Breast epithelium (tissue), 4 donors: Measurements from ENCODE around the gene EIF2B2. TPM values are rescaled to one million over a fixed set of nuclear protein-coding genes. Genes with fewer than 3 reads are reported as not detected.
A peak's percentile ranks its signal among the peaks of the same experiment; 100 is the strongest.
"Not testable (repeated sequence)": the region's sequence is repeated elsewhere in the genome, so short reads cannot be mapped to it uniquely, and the experiment has no call there.

ENCODE experiments used
- DNase-seq, 2 donors: peaks; one replicate each; pipeline ENCODE4 v3.0.0-alpha.2; 2019; ENCODE audit warnings: low spot score in 2 of 2
- H3K27ac ChIP-seq, 2 donors: fragments of 200-600 bp; sonication (generic) in 1 of 2; one replicate each; pipeline ENCODE4 v1.5.1; 2016 to 2019; ENCODE audit warnings: mild to moderate bottlenecking in 1 of 2
- H3K27me3 ChIP-seq, 2 donors: fragments of 200-600 bp; sonication (generic) in 1 of 2; one replicate each; pipeline versions ENCODE4 v1.5.1 to v1.6.0; 2017 to 2019; ENCODE audit warnings: control low read depth in 1 of 2, mild to moderate bottlenecking in 1 of 2
- H3K36me3 ChIP-seq: fragments of 200-600 bp; one replicate; pipeline ENCODE4 v1.5.1; 2019
- H3K4me1 ChIP-seq, 2 donors: fragments of 200-600 bp; sonication (generic); one replicate each; pipeline ENCODE4 v1.5.1; 2016 to 2019; ENCODE audit warnings: control low read depth in 1 of 2
- H3K4me3 ChIP-seq, 3 donors: fragments of 200-600 bp; sonication (generic); 1 replicate in 2 of 3; 2 replicates in 1 of 3; pipeline ENCODE4 v1.5.1; 2016 to 2019; ENCODE audit warnings: mild to moderate bottlenecking in 3 of 3, moderate library complexity in 2 of 3
- H3K9me3 ChIP-seq, 2 donors: fragments of 200-600 bp; sonication (generic) in 1 of 2; one replicate each; pipeline ENCODE4 v1.5.1; 2016 to 2019; ENCODE audit warnings: control low read depth in 1 of 2
- CTCF ChIP-seq, 3 donors: fragments of 450-650 bp; IDR thresholded peaks; one replicate each; pipeline ENCODE4 v1.5.1; 2016 to 2017; ENCODE audit warnings: antibody characterized with exemption in 3 of 3, mild to moderate bottlenecking in 3 of 3, moderate library complexity in 3 of 3
- POLR2A ChIP-seq: fragments of 450-650 bp; IDR thresholded peaks from one replicate; pipeline ENCODE4 v1.6.1; 2016; ENCODE audit warnings: antibody characterized with exemption, mild to moderate bottlenecking, moderate library complexity
- POLR2AphosphoS5 ChIP-seq, 3 donors: sonication (generic); formaldehyde crosslinking; IDR thresholded peaks; one replicate each; pipeline ENCODE4 v1.6.1; 2017; ENCODE audit warnings: antibody characterized with exemption in 3 of 3
- intact Hi-C: fragments of 100-400 bp; cut with DNase I; formaldehyde crosslinking; loops from one replicate; pipeline ENCODE4 v1.15.1; 2023; ENCODE audit warnings: low total_unique reads
- total RNA-seq, 3 donors: library from RNA; depleted of rRNA; stranded (reverse); fragments of >200 nt; gene quantifications; one replicate each; pipeline ENCODE4 v1.1.0, GENCODE V29; 2016

Gene EIF2B2
- total RNA-seq, 3 donors from 2014 or later, result 31.8 to 40.3 (median 36.0) TPM

GRCh38 chr14:74984236-74985027 lies 18.3 kb upstream of the EIF2B2 start:
- H3K27me3 ChIP-seq, result no peaks in the 10 kb centered on the region
- peaks cover 2 to 4% of the 10 kb centered on the region in 2 donors for H3K4me1 ChIP-seq
- no peaks in the 10 kb centered on the region for H3K9me3 ChIP-seq
- TF ChIP-seq CTCF (IDR thresholded peaks at IDR 0.05) (no peak), POLR2A (no peak)
- DNase-seq, result no peak
- intact Hi-C loops, result no loop called here
- H3K36me3 ChIP-seq, result no peaks in the 10 kb centered on the region
- H3K4me3 ChIP-seq, result no peak overlapping the region
- peak overlapping the region in 1 of 2 donors; percentile 58 for H3K27ac ChIP-seq

- no peak overlapping the region for H3K4me3 ChIP-seq
- DNase-seq, result no peak
- H3K27me3 ChIP-seq, result no peaks in the 10 kb centered on the region
- no peaks in the 10 kb centered on the region for H3K9me3 ChIP-seq
- peak overlapping the region in 1 of 2 donors; percentile 58 for H3K27ac ChIP-seq
- intact Hi-C loops, result no loop called here
- TF ChIP-seq CTCF (IDR thresholded peaks at IDR 0.05) (no peak), POLR2A (no peak), POLR2AphosphoS5 (IDR thresholded peaks at IDR 0.05) (no peak)
- H3K4me1 ChIP-seq, result no peaks in the 10 kb centered on the region
- H3K36me3 ChIP-seq, result no peaks in the 10 kb centered on the region
Observed at GRCh38 chr14:74985028-74985310, 17.8 kb upstream of the EIF2B2 start.

- TF ChIP-seq CTCF (IDR thresholded peaks at IDR 0.05), result no peak
- no peak for TF ChIP-seq POLR2AphosphoS5 (IDR thresholded peaks at IDR 0.05)
- no peak for TF ChIP-seq POLR2A
- intact Hi-C loops, result no loop called here
- Histone ChIP-seq H3K27me3 (no peaks in the 10 kb centered on the region), H3K4me1 (no peaks in the 10 kb centered on the region), H3K27ac (peak overlapping the region in 1 of 2 donors; percentile 58), H3K9me3 (no peaks in the 10 kb centered on the region), H3K36me3 (no peaks in the 10 kb centered on the region), H3K4me3 (no peak overlapping the region)
- DNase-seq, result no peak
Observed at GRCh38 chr14:74985806-74986205, 16.9 kb upstream of the EIF2B2 start.

- peak overlapping the region; percentile 81 to 86 for H3K27ac ChIP-seq
- TF ChIP-seq POLR2A (no peak), POLR2AphosphoS5 (IDR thresholded peaks at IDR 0.05) (no peak), CTCF (IDR thresholded peaks at IDR 0.05) (no peak)
- intact Hi-C loops, result no loop called here
- H3K27me3 ChIP-seq, result no peaks in the 10 kb centered on the region
- H3K4me3 ChIP-seq, result no peak overlapping the region
- no peaks in the 10 kb centered on the region for H3K9me3 ChIP-seq
- DNase-seq, result peak in 1 of 2 donors; percentile 48
- no peaks in the 10 kb centered on the region for H3K4me1 ChIP-seq
- no peaks in the 10 kb centered on the region for H3K36me3 ChIP-seq
Observed at GRCh38 chr14:74988131-74988530, 14.6 kb upstream of the EIF2B2 start.

GRCh38 chr14:74988993-74989392 lies 13.7 kb upstream of the EIF2B2 start:
- DNase-seq, result no peak
- Histone ChIP-seq H3K27ac (peak overlapping the region in 1 of 2 donors; percentile 81), H3K36me3 (no peaks in the 10 kb centered on the region), H3K27me3 (no peaks in the 10 kb centered on the region), H3K4me1 (no peaks in the 10 kb centered on the region), H3K4me3 (no peak overlapping the region), H3K9me3 (no peaks in the 10 kb centered on the region)
- intact Hi-C loops, result no loop called here
- TF ChIP-seq CTCF (IDR thresholded peaks at IDR 0.05) (no peak), POLR2AphosphoS5 (IDR thresholded peaks at IDR 0.05) (no peak), POLR2A (no peak)

- H3K4me3 ChIP-seq, intact Hi-C loops, H3K9me3 ChIP-seq: not testable (repeated sequence)
Observed at GRCh38 chr14:74994182-74994581, 8.5 kb upstream of the EIF2B2 start.

GRCh38 chr14:74995781-74996180 lies 6.9 kb upstream of the EIF2B2 start:
- H3K36me3 ChIP-seq, DNase-seq, H3K9me3 ChIP-seq: not testable (repeated sequence)

More at GRCh38 chr14:74994182-74994581, 8.5 kb upstream of the EIF2B2 start:
- DNase-seq, H3K36me3 ChIP-seq, H3K27me3 ChIP-seq, H3K4me1 ChIP-seq, H3K27ac ChIP-seq: not testable (repeated sequence)

More at GRCh38 chr14:74995781-74996180, 6.9 kb upstream of the EIF2B2 start:
- H3K27me3 ChIP-seq, intact Hi-C loops, H3K27ac ChIP-seq, H3K4me1 ChIP-seq, H3K4me3 ChIP-seq: not testable (repeated sequence)
